Measurements from ENCODE around the gene KRTAP1-1.

KRTAP1-1 gene

DNA sequence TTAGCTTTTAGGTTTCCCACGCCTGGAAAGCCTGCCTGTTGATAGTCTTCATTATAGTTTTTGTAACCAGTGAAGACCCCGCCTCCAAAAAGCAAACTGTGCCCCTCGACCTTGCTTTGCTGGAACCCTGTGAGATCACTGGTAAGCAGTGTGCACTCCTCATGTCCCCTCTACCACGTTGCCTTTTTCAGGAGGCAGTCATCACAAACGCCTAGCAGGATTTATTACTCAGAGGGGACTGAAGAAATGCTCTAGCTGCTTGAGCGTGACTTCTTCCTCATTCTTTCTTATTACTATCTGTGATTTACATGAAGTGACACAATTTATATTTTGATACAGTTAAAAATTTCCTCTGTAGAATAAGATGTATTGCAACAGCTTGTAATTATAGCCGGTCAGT is 25.8 kb downstream of the KRTAP1-1 start:
- TF ChIP-seq SIN3A (IDR thresholded peaks at IDR 0.05; ENCODE audit: borderline replicate concordance, insufficient read depth, low read length), result no peak
- TF ChIP-seq POLR2AphosphoS5 (IDR thresholded peaks at IDR 0.05; ENCODE audit: low read depth, low read length), result no peak
- TF ChIP-seq, protein P1, sequence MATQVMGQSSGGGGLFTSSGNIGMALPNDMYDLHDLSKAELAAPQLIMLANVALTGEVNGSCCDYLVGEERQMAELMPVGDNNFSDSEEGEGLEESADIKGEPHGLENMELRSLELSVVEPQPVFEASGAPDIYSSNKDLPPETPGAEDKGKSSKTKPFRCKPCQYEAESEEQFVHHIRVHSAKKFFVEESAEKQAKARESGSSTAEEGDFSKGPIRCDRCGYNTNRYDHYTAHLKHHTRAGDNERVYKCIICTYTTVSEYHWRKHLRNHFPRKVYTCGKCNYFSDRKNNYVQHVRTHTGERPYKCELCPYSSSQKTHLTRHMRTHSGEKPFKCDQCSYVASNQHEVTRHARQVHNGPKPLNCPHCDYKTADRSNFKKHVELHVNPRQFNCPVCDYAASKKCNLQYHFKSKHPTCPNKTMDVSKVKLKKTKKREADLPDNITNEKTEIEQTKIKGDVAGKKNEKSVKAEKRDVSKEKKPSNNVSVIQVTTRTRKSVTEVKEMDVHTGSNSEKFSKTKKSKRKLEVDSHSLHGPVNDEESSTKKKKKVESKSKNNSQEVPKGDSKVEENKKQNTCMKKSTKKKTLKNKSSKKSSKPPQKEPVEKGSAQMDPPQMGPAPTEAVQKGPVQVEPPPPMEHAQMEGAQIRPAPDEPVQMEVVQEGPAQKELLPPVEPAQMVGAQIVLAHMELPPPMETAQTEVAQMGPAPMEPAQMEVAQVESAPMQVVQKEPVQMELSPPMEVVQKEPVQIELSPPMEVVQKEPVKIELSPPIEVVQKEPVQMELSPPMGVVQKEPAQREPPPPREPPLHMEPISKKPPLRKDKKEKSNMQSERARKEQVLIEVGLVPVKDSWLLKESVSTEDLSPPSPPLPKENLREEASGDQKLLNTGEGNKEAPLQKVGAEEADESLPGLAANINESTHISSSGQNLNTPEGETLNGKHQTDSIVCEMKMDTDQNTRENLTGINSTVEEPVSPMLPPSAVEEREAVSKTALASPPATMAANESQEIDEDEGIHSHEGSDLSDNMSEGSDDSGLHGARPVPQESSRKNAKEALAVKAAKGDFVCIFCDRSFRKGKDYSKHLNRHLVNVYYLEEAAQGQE (IDR thresholded peaks at IDR 0.05; ENCODE audit: insufficient read depth in 1 of 2, low read depth in 2 of 2, low read length in 2 of 2), result no peak
- TF ChIP-seq TAF1 (IDR thresholded peaks at IDR 0.05; ENCODE audit: borderline replicate concordance, insufficient read depth, low read length), result no peak
- no peak for TF ChIP-seq FOXP2 (optimal IDR thresholded peaks at IDR 0.05; ENCODE audit: borderline replicate concordance, extremely low read depth, extremely low read length, insufficient read depth)

DNA sequence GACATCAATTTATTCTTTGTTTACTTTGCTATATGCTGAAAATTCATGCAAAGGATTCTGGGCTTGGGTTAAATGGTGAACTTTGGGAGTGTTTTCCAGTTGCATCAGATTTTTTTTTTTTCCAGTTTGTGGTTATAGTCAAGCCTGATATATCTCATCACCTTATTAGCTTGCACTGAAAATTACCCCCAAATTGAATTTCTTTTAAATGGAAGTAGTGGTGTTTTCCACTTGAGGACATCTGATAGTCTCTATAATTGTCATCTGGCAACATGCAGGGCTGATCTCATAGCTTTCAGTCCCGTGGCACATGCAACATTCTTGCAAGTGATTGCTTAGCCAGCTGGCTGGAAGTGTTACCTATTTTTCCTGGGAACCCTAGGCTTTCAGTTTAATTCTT is 27.6 kb downstream of the KRTAP1-1 start:
- no peak for TF ChIP-seq SIN3A (IDR thresholded peaks at IDR 0.05; ENCODE audit: borderline replicate concordance, insufficient read depth, low read length)
- TF ChIP-seq TAF1 (IDR thresholded peaks at IDR 0.05; ENCODE audit: borderline replicate concordance, insufficient read depth, low read length), result no peak
- TF ChIP-seq FOXP2 (optimal IDR thresholded peaks at IDR 0.05; ENCODE audit: borderline replicate concordance, extremely low read depth, extremely low read length, insufficient read depth), result no peak

DNA sequence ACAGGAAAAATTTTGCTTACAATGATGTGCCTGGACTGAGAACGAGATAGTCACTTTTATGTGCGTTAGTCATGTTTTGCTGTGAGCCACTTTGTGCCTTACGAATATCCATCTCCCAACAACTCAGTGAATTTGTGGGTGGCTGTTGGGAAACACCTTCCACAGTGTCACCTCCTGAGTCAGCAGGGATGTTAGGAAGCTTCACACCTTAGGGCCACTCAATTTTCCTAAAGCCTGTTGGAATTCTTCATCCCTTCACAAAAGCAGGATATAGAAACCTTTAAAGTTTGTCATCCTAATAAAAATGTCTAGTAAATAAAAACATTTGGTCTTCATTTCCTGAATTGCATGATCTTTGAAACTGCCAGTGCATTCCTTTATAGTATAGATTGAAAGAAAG is 28.1 kb downstream of the KRTAP1-1 start:
- TF ChIP-seq POLR2AphosphoS5 (IDR thresholded peaks at IDR 0.05; ENCODE audit: low read depth, low read length) (no peak), FOXP2 (optimal IDR thresholded peaks at IDR 0.05; ENCODE audit: borderline replicate concordance, extremely low read depth, extremely low read length, insufficient read depth) (no peak), TAF1 (IDR thresholded peaks at IDR 0.05; ENCODE audit: borderline replicate concordance, insufficient read depth, low read length) (no peak), SIN3A (IDR thresholded peaks at IDR 0.05; ENCODE audit: borderline replicate concordance, insufficient read depth, low read length) (no peak)
- TF ChIP-seq, protein P1 (IDR thresholded peaks at IDR 0.05; ENCODE audit: insufficient read depth in 1 of 2, low read depth in 2 of 2, low read length in 2 of 2), result no peak

DNA sequence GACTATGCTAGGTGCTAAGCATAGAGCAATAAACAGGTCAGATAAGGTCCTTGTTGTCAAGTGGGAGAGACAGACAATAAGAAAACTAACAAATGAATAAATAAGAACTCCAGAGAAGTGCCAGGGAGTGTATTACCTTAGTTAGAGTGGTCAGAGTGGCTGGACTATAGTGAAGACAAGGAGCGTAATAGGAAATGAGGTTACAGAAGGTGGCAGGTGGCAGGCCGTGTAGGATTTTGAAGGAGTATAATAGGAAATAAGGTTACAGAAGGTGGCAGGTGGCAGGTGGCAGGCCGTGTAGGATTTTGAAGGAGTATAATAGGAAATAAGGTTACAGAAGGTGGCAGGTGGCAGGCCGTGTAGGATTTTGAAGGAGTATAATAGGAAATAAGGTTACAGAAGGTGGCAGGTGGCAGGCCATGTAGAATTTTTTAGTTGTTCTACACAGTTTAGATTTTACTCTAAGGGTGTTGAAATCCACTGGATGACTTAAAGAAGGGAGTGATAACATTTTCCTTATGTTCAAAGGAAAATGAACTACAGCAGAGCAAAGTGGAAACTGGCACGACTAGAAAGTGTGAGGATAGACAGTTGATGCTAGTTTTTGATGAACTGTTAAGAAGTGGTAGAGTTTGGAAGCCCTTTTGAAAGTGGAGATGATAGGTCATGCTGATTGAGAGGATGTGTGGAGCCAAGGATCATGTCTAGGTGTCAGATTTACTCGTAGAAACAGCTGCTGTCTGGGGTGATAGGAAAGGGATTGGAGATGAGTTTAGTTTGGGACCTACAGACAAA is 28.7 kb downstream of the KRTAP1-1 start:
- TF ChIP-seq FOXP2 (optimal IDR thresholded peaks at IDR 0.05; ENCODE audit: borderline replicate concordance, extremely low read depth, extremely low read length, insufficient read depth) (no peak), POLR2AphosphoS5 (IDR thresholded peaks at IDR 0.05; ENCODE audit: low read depth, low read length) (no peak), SIN3A (IDR thresholded peaks at IDR 0.05; ENCODE audit: borderline replicate concordance, insufficient read depth, low read length) (no peak), TAF1 (IDR thresholded peaks at IDR 0.05; ENCODE audit: borderline replicate concordance, insufficient read depth, low read length) (no peak)
- TF ChIP-seq, protein P1 (IDR thresholded peaks at IDR 0.05; ENCODE audit: insufficient read depth in 1 of 2, low read depth in 2 of 2, low read length in 2 of 2), result no peak

DNA sequence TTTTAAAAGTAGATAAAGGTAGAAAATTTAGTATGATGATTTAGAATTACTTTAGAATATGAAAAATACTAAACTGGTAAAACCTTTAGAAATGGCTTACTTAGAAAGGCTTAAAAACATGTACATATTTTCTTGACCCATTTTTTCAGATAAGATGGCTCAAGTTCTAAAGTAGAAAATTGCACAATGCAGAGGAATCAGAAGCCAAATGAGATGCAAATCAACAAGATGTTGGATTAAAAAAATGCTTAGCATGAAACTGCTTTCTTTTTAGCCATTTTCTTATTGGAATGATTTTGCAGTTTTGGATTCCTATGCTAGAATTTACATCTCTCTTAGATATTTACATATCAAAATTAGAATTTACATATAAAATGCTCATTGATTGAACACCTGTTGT is 30.8 kb downstream of the KRTAP1-1 start:
- TF ChIP-seq POLR2AphosphoS5 (IDR thresholded peaks at IDR 0.05; ENCODE audit: low read depth, low read length), result no peak
- no peak for TF ChIP-seq SIN3A (IDR thresholded peaks at IDR 0.05; ENCODE audit: borderline replicate concordance, insufficient read depth, low read length)
- TF ChIP-seq TAF1 (IDR thresholded peaks at IDR 0.05; ENCODE audit: borderline replicate concordance, insufficient read depth, low read length), result no peak
- no peak for TF ChIP-seq FOXP2 (optimal IDR thresholded peaks at IDR 0.05; ENCODE audit: borderline replicate concordance, extremely low read depth, extremely low read length, insufficient read depth)
- TF ChIP-seq, protein P1 (IDR thresholded peaks at IDR 0.05; ENCODE audit: insufficient read depth in 1 of 2, low read depth in 2 of 2, low read length in 2 of 2), result no peak

Measured in PFSK-1 (cell line).